Lower lobe of right lung (tissue), 2 donors: ENCODE data around the gene SLC9C2. TPM values are rescaled to one million over a fixed set of nuclear protein-coding genes. Genes with fewer than 3 reads are reported as not detected.
A peak's percentile ranks its signal among the peaks of the same experiment; 100 is the strongest.
"Not testable (repeated sequence)": the region's sequence is repeated elsewhere in the genome, so short reads cannot be mapped to it uniquely, and the experiment has no call there.

Experiments used
- ATAC-seq, 2 donors: fragments of 200-7000 bp; cut with Tn5 transposase; one replicate each; pipeline ENCODE4 v1.9.1; 2020 to 2022; ENCODE audit warnings: mild to moderate bottlenecking in 2 of 2, moderate library complexity in 2 of 2
- DNase-seq: peaks from one replicate; pipeline ENCODE4 v3.0.0-alpha.2; 2020
- H3K27ac ChIP-seq: fragments of 200-600 bp; one replicate; pipeline ENCODE4 v1.8.0; 2022
- H3K27me3 ChIP-seq: fragments of 200-600 bp; one replicate; pipeline ENCODE4 v1.8.0; 2022; ENCODE audit warnings: low read depth
- H3K36me3 ChIP-seq: fragments of 200-600 bp; one replicate; pipeline ENCODE4 v1.8.0; 2022; ENCODE audit warnings: mild to moderate bottlenecking
- H3K4me1 ChIP-seq: fragments of 200-600 bp; one replicate; pipeline ENCODE4 v1.8.0; 2022
- H3K4me3 ChIP-seq: fragments of 200-600 bp; one replicate; pipeline ENCODE4 v1.8.0; 2022; ENCODE audit warnings: mild to moderate bottlenecking
- H3K9me3 ChIP-seq: fragments of 200-600 bp; one replicate; pipeline ENCODE4 v1.8.0; 2022
- intact Hi-C: fragments of 100-400 bp; cut with DNase I; formaldehyde crosslinking; loops from one replicate; pipeline ENCODE4 v1.11.0; 2022
- total RNA-seq: library from RNA; stranded (reverse); fragmentation: NEBNext Ultra II Directional; extraction: Animal tissue kit (Norgen Biotek cat#: 25700); gene quantifications from one replicate; pipeline ENCODE4 v1.2.1, GENCODE V29; 2021
- TF ChIP-seq, protein P1 (sequence below): fragments of 200-600 bp; IDR thresholded peaks from one replicate; pipeline ENCODE4 v1.8.0; 2022; ENCODE audit warnings: antibody characterized with exemption, mild to moderate bottlenecking
- donor health status: DM: no; HTN: yes; CAD: no; lungs with severe emphysema.

Gene SLC9C2
- total RNA-seq, 1 donor from 2014 or later: 1.4 TPM

DNA sequence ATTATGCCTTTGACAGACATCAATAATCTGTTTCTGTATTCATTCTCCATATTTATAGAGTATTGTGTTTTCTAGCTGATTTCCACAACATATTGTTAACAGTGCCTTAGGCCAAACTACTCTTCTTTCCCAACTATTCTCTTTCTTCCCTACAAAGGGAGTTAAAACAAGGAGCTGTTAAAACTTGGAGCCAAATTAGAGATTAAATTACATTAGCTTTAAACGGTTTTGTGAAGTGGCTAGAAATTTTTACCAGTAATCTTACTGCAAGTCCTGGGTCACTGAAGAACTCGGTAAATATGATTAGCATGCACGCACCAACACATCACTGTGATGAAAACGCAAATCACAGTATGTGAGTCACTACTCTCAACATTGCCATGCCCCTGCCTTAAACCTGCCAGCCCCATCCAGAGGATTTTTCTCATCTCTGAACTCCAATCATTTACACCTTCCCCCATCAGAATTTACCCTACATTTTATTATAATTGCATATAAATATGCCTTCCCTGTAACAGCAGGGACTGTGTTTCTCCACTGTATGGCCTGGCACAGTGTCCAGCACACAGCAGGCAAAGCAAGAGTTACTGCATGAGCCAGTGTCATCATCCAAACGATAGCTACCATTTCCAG is 127.2 kb downstream of the SLC9C2 start:
- peaks cover 59% of the 10 kb centered on the region for H3K4me1 ChIP-seq
- peaks cover 2% of the 10 kb centered on the region for H3K9me3 ChIP-seq
- H3K27me3 ChIP-seq: no peaks in the 10 kb centered on the region
- TF ChIP-seq, protein P1, sequence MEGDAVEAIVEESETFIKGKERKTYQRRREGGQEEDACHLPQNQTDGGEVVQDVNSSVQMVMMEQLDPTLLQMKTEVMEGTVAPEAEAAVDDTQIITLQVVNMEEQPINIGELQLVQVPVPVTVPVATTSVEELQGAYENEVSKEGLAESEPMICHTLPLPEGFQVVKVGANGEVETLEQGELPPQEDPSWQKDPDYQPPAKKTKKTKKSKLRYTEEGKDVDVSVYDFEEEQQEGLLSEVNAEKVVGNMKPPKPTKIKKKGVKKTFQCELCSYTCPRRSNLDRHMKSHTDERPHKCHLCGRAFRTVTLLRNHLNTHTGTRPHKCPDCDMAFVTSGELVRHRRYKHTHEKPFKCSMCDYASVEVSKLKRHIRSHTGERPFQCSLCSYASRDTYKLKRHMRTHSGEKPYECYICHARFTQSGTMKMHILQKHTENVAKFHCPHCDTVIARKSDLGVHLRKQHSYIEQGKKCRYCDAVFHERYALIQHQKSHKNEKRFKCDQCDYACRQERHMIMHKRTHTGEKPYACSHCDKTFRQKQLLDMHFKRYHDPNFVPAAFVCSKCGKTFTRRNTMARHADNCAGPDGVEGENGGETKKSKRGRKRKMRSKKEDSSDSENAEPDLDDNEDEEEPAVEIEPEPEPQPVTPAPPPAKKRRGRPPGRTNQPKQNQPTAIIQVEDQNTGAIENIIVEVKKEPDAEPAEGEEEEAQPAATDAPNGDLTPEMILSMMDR: no peak
- DNase-seq (no peak), ATAC-seq (peak in 1 of 2 donors; percentile 31)
- intact Hi-C loops: no loop called here
- peak overlapping the region; percentile 98 for H3K27ac ChIP-seq
- peaks cover 4% of the 10 kb centered on the region for H3K36me3 ChIP-seq
- peak overlapping the region; percentile 91 for H3K4me3 ChIP-seq

DNA sequence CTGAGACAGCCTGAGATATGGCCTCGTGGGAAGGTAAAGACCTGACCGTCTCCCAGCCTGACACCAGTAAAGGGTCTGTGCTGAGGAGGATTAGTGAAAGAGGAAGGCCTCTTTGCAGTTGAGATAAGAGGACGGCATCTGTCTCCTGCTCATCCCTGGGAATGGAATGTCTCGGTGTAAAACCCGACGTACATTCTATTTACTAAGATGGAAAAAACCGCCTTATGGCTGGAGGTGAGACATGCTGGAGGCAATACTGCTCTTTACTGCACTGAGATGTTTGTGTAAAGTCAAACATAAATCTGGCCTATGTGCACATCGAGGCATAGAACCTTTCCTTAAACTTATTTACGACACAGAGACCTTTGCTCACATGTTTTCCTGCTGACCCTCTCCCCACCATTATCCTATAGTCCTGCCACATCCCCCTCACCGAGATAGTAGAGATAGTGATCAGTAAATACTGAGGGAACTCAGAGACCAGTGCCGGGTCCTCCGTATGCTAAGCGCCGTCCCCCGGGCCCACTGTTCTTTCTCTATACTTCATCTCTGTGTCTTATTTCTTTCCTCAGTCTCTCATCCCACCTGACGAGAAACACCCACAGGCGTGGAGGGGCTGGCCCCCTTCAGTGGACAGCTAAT is 128.0 kb downstream of the SLC9C2 start:
- H3K36me3 ChIP-seq: not testable (repeated sequence)
- Histone ChIP-seq H3K27ac (peak overlapping the region; percentile 98), H3K4me3 (peak overlapping the region; percentile 91)

DNA sequence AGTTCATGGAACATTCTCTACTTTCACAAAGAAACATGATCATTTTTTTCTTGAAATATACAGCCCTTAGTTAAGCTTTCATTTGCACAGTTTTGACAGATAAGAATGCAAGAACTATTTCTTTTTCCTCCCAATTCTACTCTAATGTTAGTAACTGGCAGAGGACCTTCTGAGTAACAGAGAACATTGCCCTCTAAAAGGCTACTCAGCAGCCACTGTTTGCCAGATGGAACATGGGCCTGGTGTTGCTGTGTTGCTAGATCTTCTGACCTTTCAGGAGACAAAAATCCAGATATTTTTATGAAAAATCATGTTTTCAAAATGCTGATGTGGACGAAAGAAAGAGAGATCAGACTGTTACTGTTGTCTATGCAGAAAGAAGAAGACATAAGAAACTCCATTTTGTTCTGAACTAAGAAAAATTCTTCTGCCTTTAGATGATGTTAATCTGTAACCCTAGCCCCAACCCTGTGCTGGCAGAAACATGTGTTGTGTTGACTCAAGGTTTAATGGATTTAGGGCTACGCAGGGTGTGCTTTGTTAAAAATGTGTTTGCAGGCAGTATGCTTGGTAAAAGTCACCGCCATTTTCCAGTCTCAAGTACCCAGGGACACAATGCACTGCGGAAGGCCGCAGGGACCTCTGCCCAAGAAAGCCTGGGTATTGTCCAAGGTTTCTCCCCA is 128.6 kb downstream of the SLC9C2 start:
- no peak for ATAC-seq
- Histone ChIP-seq H3K4me3 (no peak overlapping the region), H3K4me1 (peaks cover 48% of the 10 kb centered on the region)

More for the DNA sequence above, 128.0 kb downstream of the SLC9C2 start:
- ATAC-seq, H3K27me3 ChIP-seq, DNase-seq, H3K9me3 ChIP-seq, intact Hi-C loops: not testable (repeated sequence)
- H3K4me1 ChIP-seq: peaks cover 55% of the 10 kb centered on the region

DNA sequence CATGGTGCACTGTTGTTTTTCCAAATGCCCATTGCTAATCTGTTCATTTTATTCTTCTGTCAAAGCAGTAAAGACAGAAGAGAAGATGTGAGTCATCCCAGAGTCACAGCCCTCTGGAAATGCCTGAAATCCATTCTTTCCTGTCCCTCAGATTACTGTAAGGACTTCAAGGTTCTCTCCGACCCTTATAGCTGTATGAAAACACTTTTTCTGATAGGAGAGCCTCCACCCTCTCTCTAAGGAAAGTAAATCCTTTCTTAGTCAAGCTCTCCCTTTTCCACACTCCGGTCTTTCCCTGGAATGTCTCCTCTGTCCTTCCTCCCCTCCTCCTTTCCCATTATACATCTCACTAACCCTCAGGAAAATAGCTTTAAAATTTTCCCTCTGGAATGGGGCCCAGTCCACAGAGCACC is 129.3 kb downstream of the SLC9C2 start:
- H3K27ac ChIP-seq: peak overlapping the region; percentile 98
- H3K4me1 ChIP-seq: peaks cover 42% of the 10 kb centered on the region
- no peaks in the 10 kb centered on the region for H3K27me3 ChIP-seq
- no peak for DNase-seq
- H3K4me3 ChIP-seq: no peak overlapping the region
- no peaks in the 10 kb centered on the region for H3K36me3 ChIP-seq
- intact Hi-C loops: no loop called here
- TF ChIP-seq, protein P1: no peak
- no peak for ATAC-seq
- peaks cover 5% of the 10 kb centered on the region for H3K9me3 ChIP-seq

More for the DNA sequence above, 128.6 kb downstream of the SLC9C2 start:
- Histone ChIP-seq H3K9me3 (peaks cover 5% of the 10 kb centered on the region), H3K36me3 (no peaks in the 10 kb centered on the region), H3K27ac (peak overlapping the region; percentile 98), H3K27me3 (no peaks in the 10 kb centered on the region)
- TF ChIP-seq, protein P1: no peak
- DNase-seq: no peak
- intact Hi-C loops: no loop called here

DNA sequence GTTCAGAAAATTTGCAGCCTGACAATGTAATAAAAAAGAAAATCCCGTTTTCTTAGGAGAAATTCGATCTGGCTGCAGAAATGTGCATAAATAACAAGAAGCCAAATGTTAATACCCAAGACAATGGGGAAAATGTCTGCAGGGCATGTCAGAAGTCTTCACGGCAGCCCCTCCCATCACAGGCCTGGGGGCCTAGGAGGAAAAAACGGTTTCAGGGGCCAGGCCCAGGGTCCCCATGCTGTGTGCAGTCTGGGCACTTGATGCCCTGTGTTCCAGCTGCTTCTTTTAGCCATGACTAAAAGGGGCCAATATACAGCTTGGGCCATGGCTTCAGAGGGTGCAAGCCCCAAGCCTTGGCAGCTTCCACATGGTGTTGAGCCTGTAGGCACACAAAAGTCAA is 132.3 kb downstream of the SLC9C2 start:
- no peak for DNase-seq
- TF ChIP-seq, protein P1: no peak
- Histone ChIP-seq H3K4me3 (no peak overlapping the region), H3K4me1 (peaks cover 24% of the 10 kb centered on the region), H3K9me3 (peaks cover 5% of the 10 kb centered on the region), H3K36me3 (no peaks in the 10 kb centered on the region), H3K27ac (no peak overlapping the region), H3K27me3 (no peaks in the 10 kb centered on the region)
- no peak for ATAC-seq
- intact Hi-C loops: no loop called here

DNA sequence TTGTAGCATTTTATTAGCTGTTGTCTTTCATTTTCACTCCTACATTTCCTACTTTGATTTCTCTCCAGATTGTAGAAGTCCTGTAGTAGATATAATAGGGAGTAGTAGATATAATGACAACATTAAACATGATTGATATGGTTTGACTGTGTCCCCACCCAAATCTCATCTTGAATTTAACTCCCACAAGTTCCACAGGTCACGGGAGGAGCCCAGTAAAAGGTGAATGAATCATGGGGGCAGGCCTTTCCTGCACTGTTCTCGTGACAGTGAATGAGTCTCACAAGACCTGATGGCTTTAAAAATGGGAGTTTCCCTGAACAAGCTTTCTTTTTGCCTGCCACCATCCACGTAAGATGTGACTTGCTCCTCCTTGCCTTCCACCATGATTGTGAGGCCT is 133.2 kb downstream of the SLC9C2 start:
- intact Hi-C loops: no loop called here
- TF ChIP-seq, protein P1: no peak
- no peak for ATAC-seq

More for the DNA sequence above, 133.2 kb downstream of the SLC9C2 start:
- H3K36me3 ChIP-seq: no peaks in the 10 kb centered on the region
- peaks cover 14% of the 10 kb centered on the region for H3K4me1 ChIP-seq
- H3K4me3 ChIP-seq: no peak overlapping the region
- H3K27me3 ChIP-seq: no peaks in the 10 kb centered on the region
- DNase-seq: no peak
- no peak overlapping the region for H3K27ac ChIP-seq
- H3K9me3 ChIP-seq: peaks cover 5% of the 10 kb centered on the region
